ENCODE results near the gene OAF. TPM values are rescaled to one million over a fixed set of nuclear protein-coding genes. Genes with fewer than 3 reads are reported as not detected.

The OAF gene
- total RNA-seq, 1 donor from 2014 or later: 13.6 TPM

- Histone ChIP-seq H3K4me3 (ENCODE audit: low read length in 3 of 3) (no peak overlapping the region), H3K9me3 (ENCODE audit: control insufficient read depth in 3 of 3, low read length in 3 of 3) (no peaks in the 10 kb centered on the region), H3K27ac (ENCODE audit: low read depth, low read length) (no peak overlapping the region), H3K27me3 (ENCODE audit: control insufficient read depth in 3 of 3, insufficient read depth in 3 of 3, low read length in 3 of 3) (peaks cover 0 to 13% (median 3%) of the 10 kb centered on the region in 3 donors), H3K9ac (ENCODE audit: low read depth in 1 of 3, low read length in 3 of 3) (no peak overlapping the region), H3K4me1 (ENCODE audit: control insufficient read depth in 3 of 3, insufficient read depth in 3 of 3, low read length in 3 of 3) (peaks cover 23 to 30% (median 25%) of the 10 kb centered on the region in 3 donors), H3K36me3 (ENCODE audit: control insufficient read depth in 3 of 3, insufficient read depth in 3 of 3, low read length in 3 of 3) (peaks cover 0 to 18% (median 0%) of the 10 kb centered on the region in 3 donors)
Observed at GRCh38 chr11:120227228-120227852, 16.5 kb downstream of the OAF start.

- H3K9me3 ChIP-seq (ENCODE audit: control insufficient read depth in 3 of 3, low read length in 3 of 3): no peaks in the 10 kb centered on the region
- no peak overlapping the region for H3K4me3 ChIP-seq (ENCODE audit: low read length in 3 of 3)
- H3K27ac ChIP-seq (ENCODE audit: low read depth, low read length): no peak overlapping the region
- H3K4me1 ChIP-seq (ENCODE audit: control insufficient read depth in 3 of 3, insufficient read depth in 3 of 3, low read length in 3 of 3): peaks cover 17 to 22% (median 21%) of the 10 kb centered on the region in 3 donors
- peaks cover 0 to 18% (median 0%) of the 10 kb centered on the region in 3 donors for H3K36me3 ChIP-seq (ENCODE audit: control insufficient read depth in 3 of 3, insufficient read depth in 3 of 3, low read length in 3 of 3)
- peaks cover 0 to 18% (median 8%) of the 10 kb centered on the region in 3 donors for H3K27me3 ChIP-seq (ENCODE audit: control insufficient read depth in 3 of 3, insufficient read depth in 3 of 3, low read length in 3 of 3)
- H3K9ac ChIP-seq (ENCODE audit: low read depth in 1 of 3, low read length in 3 of 3): no peak overlapping the region
Observed at GRCh38 chr11:120228794-120229384, 18.1 kb downstream of the OAF start.

- Histone ChIP-seq H3K36me3 (ENCODE audit: control insufficient read depth in 3 of 3, insufficient read depth in 3 of 3, low read length in 3 of 3) (peaks cover 0 to 18% (median 0%) of the 10 kb centered on the region in 3 donors), H3K27me3 (ENCODE audit: control insufficient read depth in 3 of 3, insufficient read depth in 3 of 3, low read length in 3 of 3) (peaks cover 0 to 23% (median 15%) of the 10 kb centered on the region in 3 donors), H3K4me3 (ENCODE audit: low read length in 3 of 3) (no peak overlapping the region), H3K27ac (ENCODE audit: low read depth, low read length) (no peak overlapping the region), H3K4me1 (ENCODE audit: control insufficient read depth in 3 of 3, insufficient read depth in 3 of 3, low read length in 3 of 3) (peaks cover 9 to 15% (median 12%) of the 10 kb centered on the region in 3 donors), H3K9ac (ENCODE audit: low read depth in 1 of 3, low read length in 3 of 3) (no peak overlapping the region), H3K9me3 (ENCODE audit: control insufficient read depth in 3 of 3, low read length in 3 of 3) (no peaks in the 10 kb centered on the region)
Observed at GRCh38 chr11:120229451-120230424, 18.9 kb downstream of the OAF start.

GRCh38 chr11:120230433-120231071 lies 19.7 kb downstream of the OAF start:
- H3K4me3 ChIP-seq (ENCODE audit: low read length in 3 of 3): no peak overlapping the region
- peaks cover 4 to 9% (median 4%) of the 10 kb centered on the region in 3 donors for H3K4me1 ChIP-seq (ENCODE audit: control insufficient read depth in 3 of 3, insufficient read depth in 3 of 3, low read length in 3 of 3)
- H3K9me3 ChIP-seq (ENCODE audit: control insufficient read depth in 3 of 3, low read length in 3 of 3): no peaks in the 10 kb centered on the region
- H3K27me3 ChIP-seq (ENCODE audit: control insufficient read depth in 3 of 3, insufficient read depth in 3 of 3, low read length in 3 of 3): peaks cover 0 to 22% (median 17%) of the 10 kb centered on the region in 3 donors
- H3K27ac ChIP-seq (ENCODE audit: low read depth, low read length): no peak overlapping the region
- H3K36me3 ChIP-seq (ENCODE audit: control insufficient read depth in 3 of 3, insufficient read depth in 3 of 3, low read length in 3 of 3): peaks cover 0 to 18% (median 0%) of the 10 kb centered on the region in 3 donors
- H3K9ac ChIP-seq (ENCODE audit: low read depth in 1 of 3, low read length in 3 of 3): no peak overlapping the region

GRCh38 chr11:120231963-120232362 lies 21.1 kb downstream of the OAF start:
- Histone ChIP-seq H3K9ac (ENCODE audit: low read depth in 1 of 3, low read length in 3 of 3) (no peak overlapping the region), H3K4me3 (ENCODE audit: low read length in 3 of 3) (no peak overlapping the region), H3K27me3 (ENCODE audit: control insufficient read depth in 3 of 3, insufficient read depth in 3 of 3, low read length in 3 of 3) (peaks cover 0 to 22% (median 14%) of the 10 kb centered on the region in 3 donors), H3K4me1 (ENCODE audit: control insufficient read depth in 3 of 3, insufficient read depth in 3 of 3, low read length in 3 of 3) (peaks cover 0 to 3% (median 1%) of the 10 kb centered on the region in 3 donors), H3K27ac (ENCODE audit: low read depth, low read length) (no peak overlapping the region), H3K36me3 (ENCODE audit: control insufficient read depth in 3 of 3, insufficient read depth in 3 of 3, low read length in 3 of 3) (peaks cover 0 to 16% (median 0%) of the 10 kb centered on the region in 3 donors), H3K9me3 (ENCODE audit: control insufficient read depth in 3 of 3, low read length in 3 of 3) (no peaks in the 10 kb centered on the region)

- H3K4me3 ChIP-seq (ENCODE audit: low read length in 3 of 3): no peak overlapping the region
- H3K27ac ChIP-seq (ENCODE audit: low read depth, low read length): no peak overlapping the region
- peaks cover 0 to 9% (median 0%) of the 10 kb centered on the region in 3 donors for H3K36me3 ChIP-seq (ENCODE audit: control insufficient read depth in 3 of 3, insufficient read depth in 3 of 3, low read length in 3 of 3)
- H3K9ac ChIP-seq (ENCODE audit: low read depth in 1 of 3, low read length in 3 of 3): no peak overlapping the region
- H3K27me3 ChIP-seq (ENCODE audit: control insufficient read depth in 3 of 3, insufficient read depth in 3 of 3, low read length in 3 of 3): peaks cover 0 to 22% (median 14%) of the 10 kb centered on the region in 3 donors
- H3K9me3 ChIP-seq (ENCODE audit: control insufficient read depth in 3 of 3, low read length in 3 of 3): no peaks in the 10 kb centered on the region
- peaks cover 0 to 3% (median 0%) of the 10 kb centered on the region in 3 donors for H3K4me1 ChIP-seq (ENCODE audit: control insufficient read depth in 3 of 3, insufficient read depth in 3 of 3, low read length in 3 of 3)
Observed at GRCh38 chr11:120233207-120233803, 22.5 kb downstream of the OAF start.

GRCh38 chr11:120235024-120235628 lies 24.3 kb downstream of the OAF start:
- Histone ChIP-seq H3K4me3 (ENCODE audit: low read length in 3 of 3) (no peak overlapping the region), H3K9ac (ENCODE audit: low read depth in 1 of 3, low read length in 3 of 3) (no peak overlapping the region), H3K36me3 (ENCODE audit: control insufficient read depth in 3 of 3, insufficient read depth in 3 of 3, low read length in 3 of 3) (no peaks in the 10 kb centered on the region), H3K27me3 (ENCODE audit: control insufficient read depth in 3 of 3, insufficient read depth in 3 of 3, low read length in 3 of 3) (peaks cover 11 to 32% (median 27%) of the 10 kb centered on the region in 3 donors), H3K4me1 (ENCODE audit: control insufficient read depth in 3 of 3, insufficient read depth in 3 of 3, low read length in 3 of 3) (peaks cover 0 to 3% (median under 1%) of the 10 kb centered on the region in 3 donors), H3K27ac (ENCODE audit: low read depth, low read length) (no peak overlapping the region), H3K9me3 (ENCODE audit: control insufficient read depth in 3 of 3, low read length in 3 of 3) (no peaks in the 10 kb centered on the region)

- Histone ChIP-seq H3K9me3 (ENCODE audit: control insufficient read depth in 3 of 3, low read length in 3 of 3) (no peaks in the 10 kb centered on the region), H3K9ac (ENCODE audit: low read depth in 1 of 3, low read length in 3 of 3) (no peak overlapping the region), H3K4me1 (ENCODE audit: control insufficient read depth in 3 of 3, insufficient read depth in 3 of 3, low read length in 3 of 3) (peaks cover 0 to 3% (median 2%) of the 10 kb centered on the region in 3 donors), H3K36me3 (ENCODE audit: control insufficient read depth in 3 of 3, insufficient read depth in 3 of 3, low read length in 3 of 3) (no peaks in the 10 kb centered on the region), H3K4me3 (ENCODE audit: low read length in 3 of 3) (no peak overlapping the region), H3K27me3 (ENCODE audit: control insufficient read depth in 3 of 3, insufficient read depth in 3 of 3, low read length in 3 of 3) (peaks cover 24 to 43% (median 40%) of the 10 kb centered on the region in 3 donors), H3K27ac (ENCODE audit: low read depth, low read length) (no peak overlapping the region)
Observed at GRCh38 chr11:120236169-120237107, 25.6 kb downstream of the OAF start.
